Brain microvascular endothelial cell (primary cell): ENCODE measurements around the gene ANKRD11.

Source experiments
- DNase-seq: peaks from one replicate; pipeline ENCODE4 v3.0.0-alpha.2; 2020
- H3K27ac ChIP-seq: fragments of 250-450 bp; sonication (Bioruptor Pico); 2 replicates; pipeline ENCODE4 v1.5.1; 2020; ENCODE audit warnings: mild to moderate bottlenecking, moderate library complexity
- H3K27me3 ChIP-seq: fragments of 250-450 bp; sonication (Bioruptor Pico); replicated peaks from 2 replicates; pipeline ENCODE4 v1.5.1; 2020; ENCODE audit warnings: mild to moderate bottlenecking
- H3K36me3 ChIP-seq: fragments of 250-450 bp; sonication (Bioruptor Pico); replicated peaks from 2 replicates; pipeline ENCODE4 v1.5.1; 2020; ENCODE audit warnings: mild to moderate bottlenecking
- H3K4me3 ChIP-seq: 2 replicates; pipeline ENCODE4 v1.5.1; 2011; ENCODE audit warnings: low read depth, mild to moderate bottlenecking, control low read depth, low read length, moderate library complexity
- CTCF ChIP-seq: IDR thresholded peaks from 2 replicates; pipeline ENCODE4 v1.5.1; 2011; ENCODE audit warnings: low read depth, mild to moderate bottlenecking, moderate library complexity, low read length, control low read depth, inconsistent platforms; ENCODE audit errors: missing control alignments
- in situ Hi-C: cut with HindIII; loops from 2 replicates; pipeline ENCODE4 v1.10.0; 2017; ENCODE audit warnings: low sequenced_read_pairs, low pct_ligation_motif_present

Gene ANKRD11

GRCh38 chr16:89495121-89495520, 4.8 kb upstream of the ANKRD11 start:
- Histone ChIP-seq H3K36me3 (no peaks in the 10 kb centered on the region), H3K4me3 (no peak overlapping the region), H3K27me3 (no peaks in the 10 kb centered on the region), H3K27ac (no peak overlapping the region)
- TF ChIP-seq CTCF, result peak; percentile 17
- in situ Hi-C loops, result no loop called here
- peak; percentile 56 for DNase-seq

DNA sequence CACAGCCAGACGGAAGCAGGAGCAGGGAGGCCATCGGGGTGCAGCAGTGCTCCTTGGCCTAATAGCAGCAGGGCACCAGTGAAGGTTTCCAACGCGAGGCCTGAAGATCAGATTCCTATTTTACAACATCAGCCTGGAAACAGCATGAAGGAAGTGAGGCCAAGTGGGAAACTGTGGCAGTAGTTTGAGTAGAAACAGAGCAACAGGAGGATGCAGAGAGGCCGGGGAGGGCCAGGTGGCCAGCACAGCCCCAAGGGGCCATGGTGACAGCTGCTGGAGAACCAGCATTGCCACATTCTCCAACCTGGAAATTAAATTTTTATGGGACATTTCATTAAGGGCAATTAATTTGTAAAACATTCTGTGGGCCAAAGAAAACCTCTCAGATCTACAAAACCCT, 3.4 kb upstream of the ANKRD11 start:
- in situ Hi-C loops, result no loop called here
- TF ChIP-seq CTCF, result no peak

GRCh38 chr16:89491974-89492687, 1.8 kb upstream of the ANKRD11 start:
- in situ Hi-C loops, result no loop called here
- Histone ChIP-seq H3K27me3 (no peaks in the 10 kb centered on the region), H3K27ac (no peak overlapping the region), H3K36me3 (no peaks in the 10 kb centered on the region), H3K4me3 (peak overlapping the region; percentile 84)
- TF ChIP-seq CTCF, result no peak
- DNase-seq, result no peak

More for the DNA sequence above, 3.4 kb upstream of the ANKRD11 start:
- H3K36me3 ChIP-seq, result no peaks in the 10 kb centered on the region
- H3K27ac ChIP-seq, result no peak overlapping the region
- no peaks in the 10 kb centered on the region for H3K27me3 ChIP-seq
- H3K4me3 ChIP-seq, result no peak overlapping the region
- DNase-seq, result no peak

DNA sequence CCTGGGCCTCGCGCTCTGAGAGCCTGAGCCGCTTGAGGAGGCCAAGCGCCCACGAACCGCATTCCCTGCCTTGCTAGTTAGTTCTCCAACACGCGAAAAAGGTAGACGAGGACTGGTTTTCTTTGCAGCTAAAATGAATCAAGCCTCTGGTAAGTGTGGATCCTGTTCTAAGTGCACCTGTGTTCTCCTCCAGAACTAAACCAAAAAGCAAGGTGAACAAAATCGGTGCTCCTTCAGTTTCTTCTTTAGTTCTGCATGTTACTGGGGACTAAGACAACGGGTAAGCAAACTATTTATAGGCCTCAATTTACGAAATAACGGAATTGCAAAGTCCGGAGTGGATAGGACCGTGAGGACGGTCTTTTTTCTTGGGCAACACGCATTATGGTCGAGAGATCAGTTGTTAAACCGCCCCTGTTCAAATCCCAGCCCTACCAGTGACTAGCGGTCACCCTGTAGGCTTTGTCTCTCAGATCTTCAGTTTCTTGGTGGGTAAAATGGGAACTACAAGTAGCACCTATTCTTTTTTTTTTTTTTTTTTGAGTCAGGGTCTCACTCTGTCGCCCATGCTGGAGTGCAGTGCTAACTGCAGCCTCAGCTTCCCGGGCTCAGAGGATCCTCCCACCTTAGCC, 993 bp upstream of the ANKRD11 start:
- Histone ChIP-seq H3K27me3 (no peaks in the 10 kb centered on the region), H3K36me3 (no peaks in the 10 kb centered on the region), H3K27ac (peak overlapping the region; percentile 89), H3K4me3 (peak overlapping the region; percentile 84)
- no peak for DNase-seq
- in situ Hi-C loops, result no loop called here
- peak; percentile 36 for TF ChIP-seq CTCF

- peak overlapping the region; percentile 72 for H3K4me3 ChIP-seq
- in situ Hi-C loops, result no loop called here
- peak overlapping the region; percentile 90 for H3K27ac ChIP-seq
These were observed 393 bp downstream of the ANKRD11 start for GRCh38 chr16:89489898-89490438.

More at GRCh38 chr16:89489898-89490438, 393 bp downstream of the ANKRD11 start:
- H3K27me3 ChIP-seq, result no peaks in the 10 kb centered on the region
- H3K36me3 ChIP-seq, result no peaks in the 10 kb centered on the region
- no peak for DNase-seq
- no peak for TF ChIP-seq CTCF
